LHCN-M2 (cell line): ENCODE results near the gene SPDYE4. TPM values are rescaled to one million over a fixed set of nuclear protein-coding genes. Genes with fewer than 3 reads are reported as not detected.

Source experiments
- DNase-seq: peaks from one replicate; pipeline ENCODE4 v3.0.0-alpha.2; 2012; ENCODE audit warnings: low read depth
- total RNA-seq: library from RNA; depleted of rRNA; stranded (reverse); fragments of >200 nt; gene quantifications from 2 replicates; pipeline ENCODE4 v1.2.3, GENCODE V29; 2014

Gene SPDYE4
- total RNA-seq, 1 experiment from 2014 or later, result not detected

- no peak for DNase-seq
These were observed 16.6 kb downstream of the SPDYE4 start for GRCh38 chr17:8741771-8742170.

- no peak for DNase-seq
These were observed 17.0 kb downstream of the SPDYE4 start for GRCh38 chr17:8741366-8741765.

- DNase-seq, result no peak
These were observed 17.9 kb downstream of the SPDYE4 start for GRCh38 chr17:8740486-8740885.

GRCh38 chr17:8739097-8739496, 19.2 kb downstream of the SPDYE4 start:
- no peak for DNase-seq

- no peak for DNase-seq
These were observed 21.6 kb downstream of the SPDYE4 start for GRCh38 chr17:8736796-8737195.

GRCh38 chr17:8736362-8736761, 22.0 kb downstream of the SPDYE4 start:
- no peak for DNase-seq

- DNase-seq, result no peak
These were observed 22.9 kb downstream of the SPDYE4 start for GRCh38 chr17:8735336-8735939.

GRCh38 chr17:8734876-8735275, 23.5 kb downstream of the SPDYE4 start:
- DNase-seq, result no peak

- DNase-seq, result no peak
These were observed 25.8 kb downstream of the SPDYE4 start for GRCh38 chr17:8732406-8733085.

GRCh38 chr17:8729860-8730259, 28.5 kb downstream of the SPDYE4 start:
- DNase-seq, result no peak

- DNase-seq, result no peak
These were observed 28.9 kb downstream of the SPDYE4 start for GRCh38 chr17:8729421-8729820.

GRCh38 chr17:8728971-8729370, 29.4 kb downstream of the SPDYE4 start:
- no peak for DNase-seq

- no peak for DNase-seq
These were observed 30.0 kb downstream of the SPDYE4 start for GRCh38 chr17:8728251-8728938.

GRCh38 chr17:8726941-8727555, 31.3 kb downstream of the SPDYE4 start:
- no peak for DNase-seq

GRCh38 chr17:8725881-8726876, 32.2 kb downstream of the SPDYE4 start:
- DNase-seq, result no peak

- DNase-seq, result no peak
These were observed 33.9 kb downstream of the SPDYE4 start for GRCh38 chr17:8724451-8724850.

- DNase-seq, result no peak
These were observed 37.8 kb downstream of the SPDYE4 start for GRCh38 chr17:8720596-8720995.

- DNase-seq, result no peak
These were observed 38.8 kb downstream of the SPDYE4 start for GRCh38 chr17:8719291-8720246.

GRCh38 chr17:8718001-8718563, 40.3 kb downstream of the SPDYE4 start:
- no peak for DNase-seq

- no peak for DNase-seq
These were observed 44.5 kb downstream of the SPDYE4 start for GRCh38 chr17:8713878-8714277.
